ENCODE data around the gene GNPDA1.

DNA sequence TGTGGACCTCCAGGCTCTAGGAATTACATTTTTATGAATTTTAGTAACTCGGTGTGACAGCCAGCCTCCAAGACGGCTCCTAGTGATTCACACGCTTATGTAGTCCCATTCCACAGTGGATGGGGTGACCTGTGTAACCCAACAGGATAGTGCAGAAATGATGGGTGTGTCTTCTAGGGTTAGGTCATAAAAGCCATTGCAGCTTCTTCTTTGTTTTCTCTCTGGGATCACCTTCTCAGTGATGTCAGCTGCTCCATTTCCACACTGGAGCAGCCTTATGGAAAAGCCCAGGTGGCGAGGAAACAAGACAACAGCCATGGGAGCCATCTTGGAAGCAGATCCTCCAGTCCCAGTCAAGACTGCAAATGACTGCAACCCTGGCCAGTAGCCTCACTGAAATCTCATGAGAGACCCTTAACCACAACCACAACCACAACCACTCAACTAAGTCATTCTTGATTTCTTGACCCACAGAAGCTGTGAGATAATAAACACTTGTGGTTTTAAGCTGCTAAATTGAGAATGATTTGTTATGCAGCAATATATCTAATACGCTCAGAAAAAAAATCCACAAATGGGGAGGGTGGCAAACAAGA is 5.1 kb upstream of the GNPDA1 start:
- no peak for TF ChIP-seq TAF1 (IDR thresholded peaks at IDR 0.05; ENCODE audit: borderline replicate concordance, insufficient read depth, low read length)
- TF ChIP-seq SIN3A (IDR thresholded peaks at IDR 0.05; ENCODE audit: borderline replicate concordance, insufficient read depth, low read length): no peak
- no peak for TF ChIP-seq POLR2AphosphoS5 (IDR thresholded peaks at IDR 0.05; ENCODE audit: low read depth, low read length)
- TF ChIP-seq, protein P1, sequence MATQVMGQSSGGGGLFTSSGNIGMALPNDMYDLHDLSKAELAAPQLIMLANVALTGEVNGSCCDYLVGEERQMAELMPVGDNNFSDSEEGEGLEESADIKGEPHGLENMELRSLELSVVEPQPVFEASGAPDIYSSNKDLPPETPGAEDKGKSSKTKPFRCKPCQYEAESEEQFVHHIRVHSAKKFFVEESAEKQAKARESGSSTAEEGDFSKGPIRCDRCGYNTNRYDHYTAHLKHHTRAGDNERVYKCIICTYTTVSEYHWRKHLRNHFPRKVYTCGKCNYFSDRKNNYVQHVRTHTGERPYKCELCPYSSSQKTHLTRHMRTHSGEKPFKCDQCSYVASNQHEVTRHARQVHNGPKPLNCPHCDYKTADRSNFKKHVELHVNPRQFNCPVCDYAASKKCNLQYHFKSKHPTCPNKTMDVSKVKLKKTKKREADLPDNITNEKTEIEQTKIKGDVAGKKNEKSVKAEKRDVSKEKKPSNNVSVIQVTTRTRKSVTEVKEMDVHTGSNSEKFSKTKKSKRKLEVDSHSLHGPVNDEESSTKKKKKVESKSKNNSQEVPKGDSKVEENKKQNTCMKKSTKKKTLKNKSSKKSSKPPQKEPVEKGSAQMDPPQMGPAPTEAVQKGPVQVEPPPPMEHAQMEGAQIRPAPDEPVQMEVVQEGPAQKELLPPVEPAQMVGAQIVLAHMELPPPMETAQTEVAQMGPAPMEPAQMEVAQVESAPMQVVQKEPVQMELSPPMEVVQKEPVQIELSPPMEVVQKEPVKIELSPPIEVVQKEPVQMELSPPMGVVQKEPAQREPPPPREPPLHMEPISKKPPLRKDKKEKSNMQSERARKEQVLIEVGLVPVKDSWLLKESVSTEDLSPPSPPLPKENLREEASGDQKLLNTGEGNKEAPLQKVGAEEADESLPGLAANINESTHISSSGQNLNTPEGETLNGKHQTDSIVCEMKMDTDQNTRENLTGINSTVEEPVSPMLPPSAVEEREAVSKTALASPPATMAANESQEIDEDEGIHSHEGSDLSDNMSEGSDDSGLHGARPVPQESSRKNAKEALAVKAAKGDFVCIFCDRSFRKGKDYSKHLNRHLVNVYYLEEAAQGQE (IDR thresholded peaks at IDR 0.05; ENCODE audit: insufficient read depth in 1 of 2, low read depth in 2 of 2, low read length in 2 of 2): no peak

All from PFSK-1 (cell line).